Heart left ventricle (tissue), 13 donors: Measurements from ENCODE around the gene ACSF3.

Source experiments
- CTCF ChIP-seq, 12 donors: fragments of 200-600 bp; sonication (generic) in 4 of 12; IDR thresholded peaks; one replicate each; pipeline versions ENCODE4 v1.5.0 to v1.8.0; 2018 to 2022; ENCODE audit warnings: antibody characterized with exemption in 12 of 12, mild to moderate bottlenecking in 5 of 12
- POLR2A ChIP-seq, 2 donors: fragments of 450-650 bp; IDR thresholded peaks; one replicate each; pipeline ENCODE4 v1.6.1; 2017; ENCODE audit warnings: antibody characterized with exemption in 2 of 2, mild to moderate bottlenecking in 2 of 2, moderate library complexity in 2 of 2
- donor health status: ischemic (EF 13 %, LVEDD 7.1; RV severe dilation, severe dysfunction).
- donor health status: DM: no; HTN: yes; CAD: no.
- donor health status: DM: no; HTN: no; CAD: no.
- donor health status: ischemic (EF 25% LVEDD 6.9; RV normal size, moderate dysfunction).
- donor health status: ischemic (EF 25% LVEDD 5.7; RV mildly dilated, moderate dysfunction).
- donor health status: ischemic (EF 35%, LVEDD 5.7; RV mildly dilated, moderate dysfunction).
- donor health status: nonischemic (EF 11% LVEDD 7.7; RV severe dilation, severe dysfunction).
- donor health status: DM: yes; HTN: yes; CAD: no.
- donor health status: PGD.
- donor health status: ischemic (EF 29% LVEDD 5.4; RV normal size, mild dysfunction).
- donor health status: nonischemic (EF 23%, LVEDD 6.1; RV moderate dilation, normal function).

GRCh38 chr16:89142474-89143195 is 49.0 kb downstream of the ACSF3 start:
- TF ChIP-seq CTCF (IDR thresholded peaks at IDR 0.05), result no peak
- no peak for TF ChIP-seq POLR2A (IDR thresholded peaks at IDR 0.05)
